ENCODE results near the gene TPM4.
A peak's percentile ranks its signal among the peaks of the same experiment; 100 is the strongest.
"Not testable (repeated sequence)": the region's sequence is repeated elsewhere in the genome, so short reads cannot be mapped to it uniquely, and the experiment has no call there.

TPM4 gene

DNA sequence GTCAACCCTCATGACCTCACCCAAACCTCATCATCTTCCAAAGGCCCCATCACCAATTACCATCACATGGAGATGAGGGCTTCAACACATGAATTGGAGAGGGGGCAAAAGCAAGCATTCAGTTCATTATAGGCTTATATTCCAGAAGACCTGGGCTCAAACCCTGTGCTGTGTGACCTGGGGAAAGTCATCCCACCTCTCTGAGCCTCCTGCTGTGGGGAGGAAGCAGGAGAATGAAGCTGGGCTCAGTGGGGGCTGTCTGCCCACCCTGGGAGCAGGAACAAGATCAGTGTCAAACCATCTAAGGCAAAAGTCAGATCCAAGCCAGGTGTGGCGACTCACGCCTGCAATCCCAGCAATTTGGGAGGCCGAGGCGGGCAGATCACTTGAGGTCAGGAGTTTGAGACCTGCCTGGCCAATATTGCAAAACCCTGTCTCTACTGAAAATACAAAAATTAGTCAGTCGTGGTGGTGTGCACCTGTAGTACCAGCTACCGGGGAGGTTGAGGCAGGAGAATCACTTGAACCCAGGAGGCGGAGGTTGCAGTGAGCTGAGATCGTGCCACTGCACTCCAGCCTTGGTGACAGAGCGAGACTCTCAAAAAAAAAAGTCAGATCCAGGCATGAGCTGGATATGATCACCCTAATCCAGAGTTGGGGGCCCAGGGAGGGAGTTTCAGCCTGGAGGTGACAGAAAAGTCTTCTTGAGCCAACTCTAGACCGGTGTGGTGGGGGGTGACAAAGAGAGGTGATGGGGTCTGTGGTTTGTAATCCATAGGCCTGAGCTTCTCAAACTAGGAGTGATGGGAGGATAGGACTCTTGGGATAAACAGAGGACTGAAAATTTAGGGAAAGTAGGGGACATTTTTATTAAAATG is 1.6 kb upstream of the TPM4 start:
- DNase-seq, result no peak

DNA sequence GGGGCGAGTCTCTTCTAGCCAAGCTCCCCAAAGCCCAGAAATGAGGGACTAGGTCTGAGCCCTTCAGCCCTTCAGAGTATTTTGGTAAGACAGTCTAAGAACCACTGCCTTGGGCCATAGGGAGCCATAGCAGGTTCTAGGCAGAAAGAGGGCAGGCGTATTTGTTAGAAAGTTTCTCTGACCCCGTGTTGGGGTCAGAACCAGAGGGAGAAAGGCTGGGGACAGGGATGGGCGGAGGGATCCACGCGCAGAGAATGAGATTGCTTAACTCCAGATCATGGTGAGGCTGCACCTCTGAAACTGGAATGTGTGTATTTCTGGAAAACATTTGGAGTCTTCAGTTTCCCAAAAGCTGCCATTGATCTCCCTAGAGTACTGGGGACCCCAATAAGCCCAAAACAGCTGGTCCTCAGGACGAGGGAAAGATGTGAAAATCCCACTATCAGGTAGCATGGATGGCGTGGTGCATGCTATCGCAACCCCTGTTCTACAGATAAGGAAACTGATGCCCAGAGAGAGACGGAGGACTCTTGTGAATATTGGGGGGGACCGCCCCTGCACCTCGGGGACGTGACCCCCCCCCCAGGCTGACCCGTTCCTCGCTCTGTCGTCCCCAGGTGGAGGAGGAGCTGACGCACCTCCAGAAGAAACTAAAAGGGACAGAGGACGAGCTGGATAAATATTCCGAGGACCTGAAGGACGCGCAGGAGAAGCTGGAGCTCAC is 703 bp upstream of the TPM4 start:
- no peak for DNase-seq

GRCh38 chr19:16076958-16077611 is 790 bp downstream of the TPM4 start:
- DNase-seq, result no peak

- DNase-seq, result peak; percentile 84
These were observed 1.9 kb downstream of the TPM4 start for GRCh38 chr19:16077984-16078758.

DNA sequence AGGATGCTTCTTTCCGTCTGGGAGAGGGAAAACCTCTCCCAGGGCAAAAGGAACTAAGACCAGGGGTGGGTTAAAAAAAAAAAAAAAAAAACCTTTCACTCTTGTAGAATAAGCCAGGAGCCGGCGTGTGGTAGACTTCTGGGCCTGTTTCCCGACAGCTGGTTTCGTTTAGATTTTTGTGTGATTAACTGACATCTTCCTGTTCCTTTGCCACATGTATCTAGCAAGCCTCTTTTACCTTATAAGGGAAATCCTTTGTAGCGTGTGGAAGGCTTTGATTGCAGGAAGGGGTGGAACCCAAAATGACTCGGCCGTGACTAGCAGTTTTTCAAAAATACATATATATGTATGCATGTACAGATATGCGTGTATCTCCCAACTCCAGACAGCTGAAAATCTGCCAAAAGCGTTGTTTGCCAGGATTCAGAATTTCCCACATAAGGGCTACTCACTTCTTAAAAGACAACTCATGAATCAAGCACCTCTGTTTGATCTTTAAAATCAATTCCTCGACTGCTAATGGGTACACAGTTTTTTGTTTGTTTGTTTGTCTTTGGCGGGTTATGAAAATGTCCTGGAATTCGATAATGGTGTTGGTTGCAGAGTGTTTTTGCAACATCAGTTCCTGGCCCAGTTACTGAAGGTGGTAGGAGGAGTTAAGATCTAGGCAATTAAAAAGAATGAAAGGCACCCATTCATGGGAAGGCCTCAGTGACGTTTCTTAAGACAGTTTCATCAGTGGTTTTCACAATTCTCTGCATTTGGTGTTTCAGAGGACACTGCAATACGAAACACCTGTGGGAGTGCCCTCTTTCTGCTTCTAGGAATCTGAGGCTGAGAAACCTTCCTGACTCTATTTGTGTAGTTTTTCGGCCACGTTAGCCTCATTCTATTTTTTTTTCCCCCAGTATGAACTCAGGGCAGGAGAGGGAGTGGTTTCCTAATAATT is 2.7 kb downstream of the TPM4 start:
- DNase-seq, result peak; percentile 95

- DNase-seq, result no peak
These were observed 7.9 kb downstream of the TPM4 start for GRCh38 chr19:16084067-16084685.

- no peak for DNase-seq
These were observed 8.8 kb downstream of the TPM4 start for GRCh38 chr19:16085115-16085514.

- not testable (repeated sequence) for DNase-seq
These were observed 11.1 kb downstream of the TPM4 start for GRCh38 chr19:16087404-16087803.

DNA sequence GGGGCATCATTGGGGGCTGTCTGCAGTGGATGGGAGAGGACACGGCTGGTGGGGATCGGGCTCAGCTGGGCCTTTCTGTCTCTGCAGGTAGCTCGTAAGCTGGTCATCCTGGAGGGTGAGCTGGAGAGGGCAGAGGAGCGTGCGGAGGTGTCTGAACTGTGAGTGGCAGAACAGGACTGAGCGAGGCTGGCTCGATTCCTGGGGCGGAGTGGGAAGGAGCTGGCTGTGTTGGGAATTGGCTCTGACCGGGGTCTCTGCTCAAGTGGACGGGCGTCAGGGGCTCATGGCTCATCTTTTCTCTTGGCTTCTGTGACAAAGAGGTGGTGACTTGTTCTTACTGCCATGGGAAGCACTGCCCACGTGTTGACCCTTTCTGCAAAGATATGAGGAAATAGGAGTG is 11.6 kb downstream of the TPM4 start:
- DNase-seq, result no peak

DNA sequence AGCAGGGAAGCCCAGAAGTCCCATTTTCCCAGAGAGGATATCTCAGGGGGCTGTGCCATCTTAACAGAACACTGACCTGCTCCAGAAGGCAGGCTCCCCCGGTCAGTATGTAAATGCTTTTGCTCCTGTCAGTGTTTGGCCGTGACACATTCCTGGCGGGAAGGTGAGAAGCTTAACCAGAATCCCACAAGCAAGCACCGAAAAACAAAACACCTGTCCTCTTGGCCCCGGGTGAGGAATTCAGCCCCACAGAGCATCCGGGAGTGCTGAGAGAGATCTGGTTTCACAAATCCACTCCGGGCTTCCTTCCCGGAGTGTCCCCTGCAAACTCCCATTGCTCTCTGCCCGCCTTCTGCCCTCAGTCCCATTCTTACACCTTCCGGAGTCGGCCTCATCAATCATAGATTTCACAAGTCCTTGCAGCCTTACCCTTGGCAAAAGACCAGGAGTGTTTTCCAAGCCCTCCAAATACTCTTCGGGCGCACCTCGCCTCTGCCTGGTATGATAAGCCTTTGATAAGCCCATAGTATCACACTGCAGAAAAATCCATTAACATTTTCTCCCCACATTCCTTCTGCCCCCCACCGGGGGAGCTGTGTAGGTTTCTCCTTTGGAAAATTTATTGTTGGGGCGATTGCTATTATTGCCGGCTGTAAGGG is 12.2 kb downstream of the TPM4 start:
- DNase-seq, result no peak

GRCh38 chr19:16089010-16089846 is 12.9 kb downstream of the TPM4 start:
- no peak for DNase-seq

- DNase-seq, result no peak
These were observed 15.5 kb downstream of the TPM4 start for GRCh38 chr19:16091546-16092475.

DNA sequence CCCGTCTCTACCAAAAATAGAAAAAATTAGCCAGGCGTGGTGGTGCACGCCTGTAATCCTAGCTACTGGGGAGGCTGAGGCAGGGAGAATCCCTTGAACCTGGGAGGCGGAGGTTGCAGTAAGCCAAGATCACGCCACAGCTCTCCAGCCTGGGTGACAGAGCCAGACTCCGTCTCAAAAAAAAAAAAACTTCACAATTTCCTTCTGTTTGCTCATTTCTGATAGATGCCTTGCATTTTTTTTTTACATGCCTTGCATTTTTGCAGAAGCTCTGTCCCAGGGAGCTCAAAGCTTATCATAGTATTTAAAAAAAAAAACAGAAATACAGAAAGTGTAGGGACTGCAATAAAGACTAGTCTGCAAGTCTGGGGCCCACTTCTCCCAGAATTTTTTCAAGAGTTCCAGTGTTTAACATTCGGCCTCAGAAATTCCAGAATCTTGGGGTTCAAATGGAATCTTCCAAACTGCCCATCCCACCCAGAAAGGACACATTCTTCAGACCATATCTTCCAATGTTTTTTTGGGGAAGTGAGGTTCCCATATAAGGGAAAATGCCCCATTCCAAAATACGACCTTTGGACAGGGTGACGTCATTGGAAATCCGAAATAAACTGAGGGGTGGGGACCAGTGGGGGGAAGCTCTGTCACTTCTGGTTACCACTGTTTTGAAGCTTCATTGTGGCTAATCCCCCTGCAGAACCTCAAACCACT is 18.2 kb downstream of the TPM4 start:
- DNase-seq, result no peak

- no peak for DNase-seq
These were observed 18.8 kb downstream of the TPM4 start for GRCh38 chr19:16095071-16095571.

DNA sequence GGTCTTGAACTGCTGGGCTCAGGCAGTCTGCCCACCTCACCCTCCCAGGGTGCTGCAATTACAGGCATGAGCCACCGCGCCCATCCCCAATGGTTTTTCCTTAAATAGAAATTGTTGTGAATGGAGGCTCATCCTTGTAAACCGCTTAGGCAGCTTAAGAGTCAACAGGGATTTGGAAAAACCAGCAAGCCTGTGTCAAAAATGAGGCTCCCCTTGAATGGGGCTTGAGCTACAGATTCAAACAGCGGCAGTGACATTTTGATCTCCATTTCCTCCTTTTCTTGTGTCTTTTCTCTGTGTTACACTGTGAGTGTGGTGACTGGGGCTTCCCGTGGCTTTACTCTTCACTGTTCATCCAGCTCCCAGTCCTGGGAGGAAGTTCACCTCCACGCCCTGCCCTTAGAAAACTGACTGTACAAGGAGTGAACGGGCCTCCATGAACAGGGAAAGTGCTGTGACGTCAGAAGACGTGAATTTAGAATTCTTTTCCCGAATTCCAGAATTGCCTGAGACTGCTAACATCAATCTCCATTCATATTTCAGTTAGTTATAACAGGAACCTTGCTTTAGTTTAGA is 20.1 kb downstream of the TPM4 start:
- DNase-seq, result no peak

DNA sequence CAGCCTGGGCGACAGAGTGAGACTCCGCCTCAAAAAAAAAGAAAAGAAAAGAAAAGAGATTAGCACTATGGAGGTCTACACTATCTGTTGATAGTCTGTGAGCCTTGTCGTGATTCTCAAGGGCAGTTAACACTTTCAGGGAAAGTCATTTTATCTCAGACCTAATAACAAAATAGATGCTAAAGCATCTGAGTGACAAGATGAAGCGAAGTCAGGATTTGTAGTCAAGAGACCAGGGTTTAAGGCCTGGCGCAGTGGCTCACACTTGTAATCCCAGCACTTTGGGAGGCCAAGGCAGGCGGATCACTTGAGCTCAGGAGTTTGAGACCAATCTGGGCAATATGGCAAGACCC is 22.1 kb downstream of the TPM4 start:
- no peak for DNase-seq

DNA sequence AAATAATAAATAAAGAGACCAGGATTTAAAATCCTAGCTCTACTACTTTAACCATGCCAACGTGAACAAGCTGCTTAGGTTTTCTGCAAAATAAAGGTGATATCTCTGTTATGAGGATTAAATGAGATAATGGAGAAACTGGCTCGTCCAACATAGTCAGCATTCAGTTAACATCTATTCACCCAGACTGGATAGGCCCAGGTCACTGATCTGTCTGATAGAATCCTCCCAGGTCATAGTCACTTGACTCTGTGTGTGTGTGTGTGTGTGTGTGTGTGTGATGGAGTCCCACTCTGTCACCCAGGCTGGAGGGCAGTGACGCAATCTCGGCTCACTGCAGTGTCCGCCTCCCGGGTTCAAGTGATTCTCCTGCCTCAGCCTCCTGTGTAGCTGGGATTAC is 22.5 kb downstream of the TPM4 start:
- DNase-seq, result no peak
